H1 (cell line): Measurements from ENCODE around the gene GAN. TPM values are rescaled to one million over a fixed set of nuclear protein-coding genes. Genes with fewer than 3 reads are reported as not detected.

Experiments used
- CTCF ChIA-PET: fragments of 300-600 bp; sonication (Branson Sonifier 250); formaldehyde crosslinking; loops from one replicate; lab custom pipeline; 2021; ENCODE audit not compliant: partially characterized antibody; lab: Charles Lee
- POLR2A ChIA-PET: fragments of 300-600 bp; sonication (Branson Sonifier 250); formaldehyde crosslinking; loops from one replicate; lab custom pipeline; 2021; ENCODE audit warnings: inconsistent platforms; ENCODE audit not compliant: partially characterized antibody; lab: Charles Lee
- DNase-seq, 2 experiments: peaks; one replicate each; pipeline versions ENCODE4 v3.0.0 to v3.0.0-alpha.2; 2010 to 2022; ENCODE audit warnings: low spot score in 2 of 2, low read depth in 1 of 2, mixed read lengths in 1 of 2
- FAIRE-seq: peaks from 2 replicates; lab custom pipeline; 2011; peaks lifted over from hg19 to GRCh38; lab: Jason Lieb, UNC
- H2AFZ ChIP-seq: 2 replicates; pipeline ENCODE4 v1.8.1; 2012; ENCODE audit warnings: low read length, inconsistent platforms
- H2AK5ac ChIP-seq: 2 replicates; pipeline ENCODE4 v1.6.1; 2013; ENCODE audit warnings: low read depth, low read length
- H2BK120ac ChIP-seq: replicated peaks from 2 replicates; pipeline ENCODE3; 2013; ENCODE audit warnings: low read depth, low read length, inconsistent platforms
- H2BK12ac ChIP-seq: 2 replicates; pipeline ENCODE4 v1.6.1; 2013; ENCODE audit warnings: low read depth, low read length
- H2BK15ac ChIP-seq: 2 replicates; pipeline ENCODE4 v1.6.1; 2013; ENCODE audit warnings: low read length
- H2BK20ac ChIP-seq: 2 replicates; pipeline ENCODE4 v1.6.1; 2013; ENCODE audit warnings: low read length
- H2BK5ac ChIP-seq: 2 replicates; pipeline ENCODE4 v1.6.1; 2013; ENCODE audit warnings: low read depth, low read length
- H3K14ac ChIP-seq: 2 replicates; pipeline ENCODE4 v1.6.1; 2013; ENCODE audit warnings: inconsistent platforms; ENCODE audit not compliant: insufficient read length
- H3K18ac ChIP-seq: 2 replicates; pipeline ENCODE4 v1.6.1; 2013; ENCODE audit warnings: low read length; ENCODE audit errors: extremely low read depth
- H3K23ac ChIP-seq: 2 replicates; pipeline ENCODE4 v1.6.1; 2013; ENCODE audit warnings: inconsistent platforms; ENCODE audit not compliant: insufficient read length
- H3K23me2 ChIP-seq: 2 replicates; pipeline ENCODE4 v1.6.1; 2013; ENCODE audit warnings: low read depth, low read length
- H3K27ac ChIP-seq: 2 replicates; pipeline ENCODE4 v1.6.1; 2011; ENCODE audit warnings: low read depth, low read length, inconsistent platforms
- H3K27me3 ChIP-seq, 4 experiments: replicated peaks in 1 of 4; 1 replicate in 1 of 4; 2 replicates in 3 of 4; pipeline versions ENCODE4 v1.6.1 to v1.8.1; 2011 to 2013; ENCODE audit warnings: low read length in 3 of 4, mild to moderate bottlenecking in 3 of 4, inconsistent platforms in 2 of 4, mixed read lengths in 2 of 4, moderate library complexity in 1 of 4; ENCODE audit not compliant: control insufficient read depth in 3 of 4, insufficient read depth in 3 of 4; ENCODE audit errors: extremely low read depth in 1 of 4
- H3K36me3 ChIP-seq, 4 experiments: 2 replicates each; pipeline versions ENCODE4 v1.6.1 to v1.8.1; 2011 to 2013; ENCODE audit warnings: mild to moderate bottlenecking in 4 of 4, low read length in 3 of 4, moderate library complexity in 2 of 4, control low read depth in 1 of 4, inconsistent platforms in 1 of 4; ENCODE audit not compliant: insufficient read depth in 4 of 4, control insufficient read depth in 2 of 4
- H3K4ac ChIP-seq: replicated peaks from 2 replicates; pipeline ENCODE3; 2013; ENCODE audit warnings: low read length, low read depth, mixed read lengths, inconsistent platforms; ENCODE audit not compliant: insufficient read length
- H3K4me1 ChIP-seq, 4 experiments: replicated peaks in 1 of 4; 1 replicate in 1 of 4; 2 replicates in 3 of 4; pipeline versions ENCODE4 v1.6.1 to v1.8.1; 2011 to 2013; ENCODE audit warnings: low read length in 3 of 4, inconsistent platforms in 2 of 4, mixed read lengths in 1 of 4; ENCODE audit not compliant: insufficient read depth in 4 of 4, control insufficient read depth in 3 of 4
- H3K4me2 ChIP-seq, 2 experiments: 2 replicates each; pipeline versions ENCODE4 v1.6.1 to v1.8.1; 2011 to 2013; ENCODE audit warnings: low read depth in 2 of 2, low read length in 2 of 2, control low read depth in 1 of 2, inconsistent platforms in 1 of 2, mild to moderate bottlenecking in 1 of 2; ENCODE audit not compliant: insufficient read depth in 1 of 2
- H3K4me3 ChIP-seq, 4 experiments: fragments of 200-600, 300-600 bp in 1 of 4; sonication (generic), shearing (Covaris generic), sonication (Bioruptor Twin) in 1 of 4; 2 replicates each; pipeline versions ENCODE4 v1.5.1 to v1.8.1; 2011 to 2016; ENCODE audit warnings: low read length in 4 of 4, low read depth in 3 of 4, control low read depth in 2 of 4, inconsistent platforms in 2 of 4, mild to moderate bottlenecking in 2 of 4, mixed read lengths in 1 of 4, moderate library complexity in 1 of 4; ENCODE audit not compliant: insufficient read depth in 2 of 4; ENCODE audit errors: extremely low read depth in 1 of 4
- H3K56ac ChIP-seq: replicated peaks from 2 replicates; pipeline ENCODE3; 2013; ENCODE audit warnings: low read depth, mild to moderate bottlenecking, mixed read lengths, low read length, inconsistent platforms; ENCODE audit not compliant: insufficient read length
- H3K79me1 ChIP-seq: 2 replicates; pipeline ENCODE4 v1.6.1; 2013; ENCODE audit warnings: low read depth, low read length, control low read depth
- H3K79me2 ChIP-seq, 2 experiments: 2 replicates each; pipeline versions ENCODE4 v1.6.1 to v1.8.1; 2012 to 2013; ENCODE audit warnings: low read length in 2 of 2, mild to moderate bottlenecking in 2 of 2, inconsistent platforms in 1 of 2; ENCODE audit not compliant: insufficient read depth in 2 of 2, control insufficient read depth in 1 of 2
- H3K9ac ChIP-seq, 4 experiments: replicated peaks in 1 of 4; 1 replicate in 1 of 4; 2 replicates in 3 of 4; pipeline versions ENCODE4 v1.6.1 to v1.8.1; 2011 to 2013; ENCODE audit warnings: low read depth in 3 of 4, low read length in 3 of 4, control low read depth in 2 of 4, mild to moderate bottlenecking in 2 of 4, moderate library complexity in 2 of 4, inconsistent platforms in 1 of 4; ENCODE audit errors: extremely low read depth in 1 of 4
- H3K9me3 ChIP-seq, 2 experiments: 2 replicates each; pipeline versions ENCODE4 v1.6.1 to v1.8.1; 2012 to 2013; ENCODE audit warnings: mild to moderate bottlenecking in 2 of 2, moderate library complexity in 2 of 2, control low read depth in 1 of 2, inconsistent platforms in 1 of 2, low read depth in 1 of 2, low read length in 1 of 2, mixed read lengths in 1 of 2; ENCODE audit not compliant: insufficient read depth in 2 of 2
- H4K20me1 ChIP-seq, 2 experiments: replicated peaks in 1 of 2; 2 replicates each; pipeline versions ENCODE3 to v1.8.1; 2011 to 2013; ENCODE audit warnings: inconsistent platforms in 2 of 2, low read length in 2 of 2, mild to moderate bottlenecking in 1 of 2; ENCODE audit not compliant: insufficient read depth in 2 of 2, control insufficient read depth in 1 of 2
- H4K5ac ChIP-seq: 2 replicates; pipeline ENCODE4 v1.6.1; 2013; ENCODE audit warnings: low read length, low read depth, mixed read lengths, inconsistent platforms; ENCODE audit not compliant: insufficient read length
- H4K8ac ChIP-seq: 2 replicates; pipeline ENCODE4 v1.8.0; 2013; ENCODE audit warnings: mild to moderate bottlenecking, moderate library complexity, low read length, inconsistent platforms; ENCODE audit not compliant: insufficient read depth; ENCODE audit errors: extremely low read depth
- H4K91ac ChIP-seq: replicated peaks from 2 replicates; pipeline ENCODE3; 2013; ENCODE audit warnings: low read length, mixed read lengths, inconsistent platforms; ENCODE audit not compliant: insufficient read length
- BCL11A ChIP-seq, 2 experiments: IDR thresholded peaks; one replicate each; pipeline ENCODE4 v1.6.1; 2011; ENCODE audit warnings: low read depth in 2 of 2, low read length in 2 of 2, mild to moderate bottlenecking in 2 of 2
- MAFK ChIP-seq: IDR thresholded peaks from 2 replicates; pipeline ENCODE4 v1.6.1; 2012; ENCODE audit warnings: low read depth, mild to moderate bottlenecking, improper control_type of control experiment, low read length
- MAX ChIP-seq: IDR thresholded peaks from 2 replicates; pipeline ENCODE4 v1.6.1; 2012; ENCODE audit warnings: inconsistent platforms
- PHF8 ChIP-seq: fragments of 200-600 bp; sonication (generic); conservative IDR thresholded peaks from 2 replicates; pipeline ENCODE4 v1.7.1; 2012; ENCODE audit warnings: low read depth, mild to moderate bottlenecking, inconsistent platforms, low read length, moderate library complexity
- WGBS, 2 experiments: shearing (Covaris generic) in 1 of 2; methylation state at CpG; one replicate each; pipeline versions ENCODE4 v1.1.6 to v1.1.7; 2013 to 2015; ENCODE audit warnings: low lambda C conversion rate in 2 of 2, mixed read lengths in 2 of 2, inconsistent platforms in 1 of 2, low coverage in 1 of 2, missing lambda C conversion rate in 1 of 2; ENCODE audit not compliant: insufficient replicate concordance in 2 of 2, insufficient coverage in 1 of 2, insufficient read length in 1 of 2; ENCODE audit errors: extremely low coverage in 1 of 2, missing lambda C conversion rate in 1 of 2; 5-methylcytosine and 5-hydroxymethylcytosine counted together
- polyA plus RNA-seq, 7 experiments: library from polyadenylated mRNA; depleted of rRNA in 3 of 7; stranded (reverse) in 5 of 7; unstranded in 2 of 7; fragments of >200 nt in 5 of 7; fragments of 200-250 nt in 2 of 7; gene quantifications; 1 replicate in 5 of 7; 2 replicates in 1 of 7; 4 replicates in 1 of 7; pipeline versions ENCODE4 v1.2.1 to v1.2.3, GENCODE V29; 2011 to 2013; ENCODE audit warnings: missing spikeins in 2 of 7, mixed read lengths in 2 of 7
- total RNA-seq: library from RNA; stranded (reverse); fragmentation: NEBNext Ultra II Directional; extraction: Animal tissue kit (Norgen Biotek cat#: 25700); gene quantifications from 2 replicates; pipeline ENCODE4 v1.2.1, GENCODE V29; 2021

The GAN gene
- total and polyA plus RNA-seq, 2 of the 8 experiments (the other 6 are each of a cell fraction or from before 2014, with no cell fraction given): 4.5 to 23.9 TPM

GRCh38 chr16:81329947-81330346 is 15.2 kb downstream of the GAN start:
- TF ChIP-seq BCL11A (IDR thresholded peaks at IDR 0.05; ENCODE audit: low read depth in 2 of 2, low read length in 2 of 2) (no peak), PHF8 (no peak), MAX (no peak), MAFK (no peak)
- POLR2A ChIA-PET: interaction anchor here (0.7 kb wide), 1 partner anchor 15 kb away, joined by 5 read pairs; the partner anchor contains the start of gene GAN

More at GRCh38 chr16:81329947-81330346, 15.2 kb downstream of the GAN start:
- Histone ChIP-seq H4K91ac (no peak overlapping the region), H3K14ac (no peak overlapping the region), H2AK5ac (no peak overlapping the region), H3K36me3 (no peaks in the 10 kb centered on the region), H3K23ac (no peak overlapping the region), H4K20me1 (peaks cover 0 to 6% of the 10 kb centered on the region in 2 experiments), H3K9ac (no peak overlapping the region), H3K4me2 (no peak overlapping the region), H4K8ac (no peak overlapping the region), H3K79me2 (peaks cover 1 to 70% of the 10 kb centered on the region in 2 experiments), H3K4me3 (no peak overlapping the region), H2BK120ac (no peak overlapping the region), H2BK15ac (no peak overlapping the region), H3K4me1 (no peaks in the 10 kb centered on the region), H3K79me1 (peaks cover 12% of the 10 kb centered on the region), H3K27ac (no peak overlapping the region), H3K18ac (no peak overlapping the region), H3K9me3 (no peaks in the 10 kb centered on the region), H3K27me3 (no peaks in the 10 kb centered on the region), H2BK12ac (no peak overlapping the region), H3K4ac (no peak overlapping the region), H4K5ac (no peak overlapping the region), H2AFZ (no peak overlapping the region), H3K56ac (no peak overlapping the region), H3K23me2 (no peaks in the 10 kb centered on the region), H2BK20ac (no peak overlapping the region), H2BK5ac (no peak overlapping the region)
- DNase-seq (no peak), FAIRE-seq (no peak)
- 82% methylated on average over 5 of the region's 5 CpGs; no CpG with 5 or more reads in 1 of the 2 experiments for WGBS, 2 experiments
- CTCF ChIA-PET: interaction anchor here (1.3 kb wide), 1 partner anchor 10 kb away, joined by 3 read pairs; no protein-coding TSS in a partner anchor
